HepG2 (cell line): ENCODE data around the gene PMAIP1. TPM values are rescaled to one million over a fixed set of nuclear protein-coding genes. Genes with fewer than 3 reads are reported as not detected.

Source experiments
- ATAC-seq: fragments of 200-7000 bp; cut with Tn5 transposase; 3 replicates; pipeline ENCODE4 v1.9.1; 2020; ENCODE audit warnings: mild to moderate bottlenecking, moderate library complexity
- BruUV-seq: library from RNA; stranded (reverse); fragments of 400-500 nt; replicated peaks from 2 replicates; lab custom pipeline; 2021; lab: Mats Ljungman, UMichigan
- CTCF ChIA-PET: fragments of 300-600 bp; formaldehyde crosslinking; extraction: SDS; loops from one replicate; lab custom pipeline; 2021; ENCODE audit warnings: low total read pairs, inconsistent platforms, low intra/inter-chr PET ratio; lab: Yijun Ruan, JAX
- POLR2A ChIA-PET: fragments of 350-600 bp; sonication (Branson Sonifier 250); formaldehyde crosslinking; loops from one replicate; lab custom pipeline; 2020; ENCODE audit warnings: antibody characterized with exemption, inconsistent platforms; lab: Yijun Ruan, JAX
- DNase-seq: peaks from one replicate; pipeline ENCODE4 v3.0.0-alpha.2; 2015; ENCODE audit warnings: low spot score
- FAIRE-seq: peaks from 3 replicates; lab custom pipeline; 2011; peaks lifted over from hg19 to GRCh38; lab: Jason Lieb, UNC
- H2AFZ ChIP-seq: one replicate; pipeline ENCODE4 v1.6.1; 2011; ENCODE audit warnings: low read length, inconsistent platforms
- H3K27ac ChIP-seq: fragments of 300-600 bp; 3 replicates; pipeline ENCODE4 v1.8.0; 2011; ENCODE audit warnings: mixed run types, mild to moderate bottlenecking, mixed read lengths, low read length, inconsistent platforms; ENCODE audit not compliant: insufficient read depth; ENCODE audit errors: extremely low read length
- H3K27me3 ChIP-seq, 2 experiments: fragments of 200-600 bp in 1 of 2; 2 replicates in 1 of 2; 3 replicates in 1 of 2; pipeline versions ENCODE4 v1.6.0 to v1.8.0; 2011; ENCODE audit warnings: low read length in 2 of 2, mild to moderate bottlenecking in 2 of 2, moderate library complexity in 2 of 2, inconsistent platforms in 1 of 2; ENCODE audit not compliant: insufficient read depth in 2 of 2, control insufficient read depth in 1 of 2
- H3K36me3 ChIP-seq, 2 experiments: fragments of 200-600 bp in 1 of 2; replicated peaks in 1 of 2; 2 replicates in 1 of 2; 3 replicates in 1 of 2; pipeline versions ENCODE4 v1.5.1 to v1.8.0; 2011; ENCODE audit warnings: low read length in 2 of 2, inconsistent platforms in 1 of 2; ENCODE audit not compliant: insufficient read depth in 2 of 2, control insufficient read depth in 1 of 2
- H3K4me1 ChIP-seq: 2 replicates; pipeline ENCODE4 v1.5.1; 2012; ENCODE audit warnings: low read length, inconsistent platforms; ENCODE audit not compliant: insufficient read depth
- H3K4me2 ChIP-seq: 2 replicates; pipeline ENCODE4 v1.6.0; 2011; ENCODE audit warnings: low read depth, low read length, inconsistent platforms
- H3K4me3 ChIP-seq, 3 experiments: fragments of 200-600 bp in 1 of 3; sonication (generic), shearing (Covaris generic) in 1 of 3; replicated peaks in 1 of 3; 2 replicates each; pipeline ENCODE4 v1.5.1; 2011 to 2016; ENCODE audit warnings: low read length in 3 of 3, inconsistent platforms in 2 of 3, low read depth in 2 of 3, mild to moderate bottlenecking in 2 of 3, control low read depth in 1 of 3, mixed read lengths in 1 of 3; ENCODE audit not compliant: insufficient read depth in 1 of 3
- H3K79me2 ChIP-seq: one replicate; pipeline ENCODE4 v1.6.1; 2011; ENCODE audit warnings: low read length, inconsistent platforms; ENCODE audit not compliant: insufficient read depth
- H3K9ac ChIP-seq: 2 replicates; pipeline ENCODE4 v1.6.0; 2011; ENCODE audit warnings: mild to moderate bottlenecking, low read depth, low read length, inconsistent platforms; ENCODE audit not compliant: insufficient read depth
- H3K9me3 ChIP-seq: 2 replicates; pipeline ENCODE4 v1.5.1; 2012; ENCODE audit warnings: mild to moderate bottlenecking, low read length
- H4K20me1 ChIP-seq: 2 replicates; pipeline ENCODE4 v1.6.0; 2011; ENCODE audit warnings: inconsistent platforms, mild to moderate bottlenecking, low read length, moderate library complexity; ENCODE audit not compliant: insufficient read depth
- AKAP8 ChIP-seq: sonication (generic); formaldehyde crosslinking; IDR thresholded peaks from 2 replicates; pipeline ENCODE4 v1.5.1; 2020; ENCODE audit warnings: mild to moderate bottlenecking, missing genetic modification reagents
- BHLHE40 ChIP-seq: IDR thresholded peaks from 2 replicates; pipeline ENCODE4 v1.6.1; 2011; ENCODE audit warnings: low read length, improper control_type of control experiment
- IKZF4 ChIP-seq: sonication (generic); formaldehyde crosslinking; IDR thresholded peaks from 2 replicates; pipeline ENCODE4 v1.5.1; 2020; ENCODE audit warnings: borderline replicate concordance, mild to moderate bottlenecking, low read depth, missing genetic modification reagents; ENCODE audit errors: not compliant biosample characterization
- REXO4 ChIP-seq: sonication (generic); formaldehyde crosslinking; IDR thresholded peaks from 2 replicates; pipeline ENCODE4 v1.8.0; 2022; ENCODE audit warnings: missing genetic modification reagents, mild to moderate bottlenecking, borderline replicate concordance
- RNF2 ChIP-seq: fragments of 450-650 bp; conservative IDR thresholded peaks from 2 replicates; pipeline ENCODE4 v1.6.1; 2016; ENCODE audit warnings: low read depth
- ZNF17 ChIP-seq: sonication (generic); formaldehyde crosslinking; IDR thresholded peaks from 2 replicates; pipeline ENCODE4 v1.5.0; 2020; ENCODE audit warnings: mild to moderate bottlenecking, missing genetic modification reagents
- ZSCAN20 ChIP-seq: sonication (generic); formaldehyde crosslinking; IDR thresholded peaks from 2 replicates; pipeline ENCODE4 v1.4.0; 2020; ENCODE audit warnings: missing genetic modification reagents, mild to moderate bottlenecking, borderline replicate concordance
- WGBS: methylation state at CpG from one replicate; pipeline ENCODE4 v1.1.6; 2017; ENCODE audit warnings: low lambda C conversion rate; 5-methylcytosine and 5-hydroxymethylcytosine counted together
- in situ Hi-C: cut with HindIII; loops from 2 replicates; pipeline ENCODE4 v1.10.0; 2017; ENCODE audit warnings: low pct_unique_long_range_greater_than_20kb; ENCODE audit not compliant: extremely low pct_ligation_motif_present
- intact Hi-C: fragments of 100-400 bp; cut with micrococcal nuclease; formaldehyde crosslinking; loops from one replicate; pipeline ENCODE4 v1.10.0; 2022; ENCODE audit not compliant: unreplicated experiment
- polyA plus RNA-seq, 8 experiments: library from polyadenylated mRNA; depleted of rRNA in 3 of 8; stranded (reverse) in 7 of 8; unstranded in 1 of 8; fragments of >200 nt; fragmentation: Illumina TruSeq in 4 of 8; extraction: Trizol in 4 of 8; gene quantifications; 2 replicates each; pipeline versions ENCODE4 v1.2.1 to v1.2.3, GENCODE V29; 2011 to 2016; ENCODE audit warnings: low read depth in 4 of 8, missing spikeins in 1 of 8, mixed read lengths in 1 of 8; ENCODE audit not compliant: insufficient read depth in 1 of 8
- total RNA-seq, 5 experiments: library from RNA; depleted of rRNA; stranded (reverse); fragments of >200 nt; fragmentation: Illumina TruSeq; extraction: Trizol; gene quantifications; 2 replicates each; pipeline ENCODE4 v1.2.3, GENCODE V29; 2016; ENCODE audit warnings: low read depth in 1 of 5
- TF ChIP-seq, protein P1 (sequence below), 2 experiments: fragments of 450-650 bp in 1 of 2; sonication (generic) in 1 of 2; formaldehyde crosslinking in 1 of 2; IDR thresholded peaks; 2 replicates each; pipeline versions ENCODE4 v1.6.1 to v1.8.0; 2016 to 2022; ENCODE audit warnings: antibody characterized with exemption in 1 of 2, mild to moderate bottlenecking in 1 of 2, missing genetic modification reagents in 1 of 2

PMAIP1 gene
- total and polyA plus RNA-seq, 2 of the 13 experiments (the other 11 are each of a cell fraction or from before 2014, with no cell fraction given): 1.5 to 1.7 TPM

DNA sequence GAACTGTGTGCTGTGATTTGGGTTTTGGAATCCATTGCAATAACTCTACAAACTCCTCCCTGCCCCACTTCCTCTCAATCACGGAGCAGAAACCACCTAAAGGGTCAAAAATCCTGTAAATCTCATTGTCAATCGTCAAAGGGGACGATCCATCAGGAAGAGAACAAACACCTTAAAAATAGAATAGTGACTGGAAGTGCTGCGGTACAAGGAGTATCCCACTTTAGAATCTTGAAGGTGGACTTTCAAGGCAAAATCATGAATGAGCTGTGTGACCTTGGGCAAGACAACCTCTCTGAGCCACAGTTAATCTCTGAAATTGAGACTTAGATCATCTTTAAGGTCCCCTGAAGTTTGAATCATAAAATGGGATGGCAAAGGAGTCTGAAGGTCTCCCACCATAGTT lies 5.9 kb downstream of the PMAIP1 start:
- 29% methylated on average over 4 of the region's 4 CpGs for WGBS
- no peak for TF ChIP-seq RNF2
- no peak for TF ChIP-seq ZSCAN20
- no peak for TF ChIP-seq AKAP8 (CRISPR knock-in tag)
- TF ChIP-seq ZNF17 (CRISPR knock-in tag): no peak
- no peak for TF ChIP-seq IKZF4 (CRISPR knock-in tag)
- TF ChIP-seq BHLHE40: no peak
- no peak for TF ChIP-seq REXO4 (CRISPR knock-in tag)
- TF ChIP-seq, protein P1, sequence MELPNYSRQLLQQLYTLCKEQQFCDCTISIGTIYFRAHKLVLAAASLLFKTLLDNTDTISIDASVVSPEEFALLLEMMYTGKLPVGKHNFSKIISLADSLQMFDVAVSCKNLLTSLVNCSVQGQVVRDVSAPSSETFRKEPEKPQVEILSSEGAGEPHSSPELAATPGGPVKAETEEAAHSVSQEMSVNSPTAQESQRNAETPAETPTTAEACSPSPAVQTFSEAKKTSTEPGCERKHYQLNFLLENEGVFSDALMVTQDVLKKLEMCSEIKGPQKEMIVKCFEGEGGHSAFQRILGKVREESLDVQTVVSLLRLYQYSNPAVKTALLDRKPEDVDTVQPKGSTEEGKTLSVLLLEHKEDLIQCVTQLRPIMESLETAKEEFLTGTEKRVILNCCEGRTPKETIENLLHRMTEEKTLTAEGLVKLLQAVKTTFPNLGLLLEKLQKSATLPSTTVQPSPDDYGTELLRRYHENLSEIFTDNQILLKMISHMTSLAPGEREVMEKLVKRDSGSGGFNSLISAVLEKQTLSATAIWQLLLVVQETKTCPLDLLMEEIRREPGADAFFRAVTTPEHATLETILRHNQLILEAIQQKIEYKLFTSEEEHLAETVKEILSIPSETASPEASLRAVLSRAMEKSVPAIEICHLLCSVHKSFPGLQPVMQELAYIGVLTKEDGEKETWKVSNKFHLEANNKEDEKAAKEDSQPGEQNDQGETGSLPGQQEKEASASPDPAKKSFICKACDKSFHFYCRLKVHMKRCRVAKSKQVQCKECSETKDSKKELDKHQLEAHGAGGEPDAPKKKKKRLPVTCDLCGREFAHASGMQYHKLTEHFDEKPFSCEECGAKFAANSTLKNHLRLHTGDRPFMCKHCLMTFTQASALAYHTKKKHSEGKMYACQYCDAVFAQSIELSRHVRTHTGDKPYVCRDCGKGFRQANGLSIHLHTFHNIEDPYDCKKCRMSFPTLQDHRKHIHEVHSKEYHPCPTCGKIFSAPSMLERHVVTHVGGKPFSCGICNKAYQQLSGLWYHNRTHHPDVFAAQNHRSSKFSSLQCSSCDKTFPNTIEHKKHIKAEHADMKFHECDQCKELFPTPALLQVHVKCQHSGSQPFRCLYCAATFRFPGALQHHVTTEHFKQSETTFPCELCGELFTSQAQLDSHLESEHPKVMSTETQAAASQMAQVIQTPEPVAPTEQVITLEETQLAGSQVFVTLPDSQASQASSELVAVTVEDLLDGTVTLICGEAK (IDR thresholded peaks at IDR 0.05): no peak
- TF ChIP-seq, protein P1 (CRISPR knock-in tag; IDR thresholded peaks at IDR 0.05): no peak
- H3K9me3 ChIP-seq: no peaks in the 10 kb centered on the region
- ChIA-PET POLR2A (no interaction called here), CTCF (no interaction called here)
- in situ Hi-C loops (no loop called here), intact Hi-C loops (no loop called here)
- H3K79me2 ChIP-seq: no peaks in the 10 kb centered on the region
- no peak overlapping the region for H2AFZ ChIP-seq
- no TSS peak for BruUV-seq
- no peaks in the 10 kb centered on the region for H3K4me1 ChIP-seq
- no peaks in the 10 kb centered on the region for H3K36me3 ChIP-seq
- DNase-seq (no peak), ATAC-seq (no peak), FAIRE-seq (no peak)
- H3K27ac ChIP-seq: no peak overlapping the region
- H3K9ac ChIP-seq: no peak overlapping the region
- no peak overlapping the region for H3K4me3 ChIP-seq
- H3K4me2 ChIP-seq: no peak overlapping the region
- H4K20me1 ChIP-seq: no peaks in the 10 kb centered on the region
- peaks cover 0 to 6% of the 10 kb centered on the region in 2 experiments; a peak in 1 of 5 replicates for H3K27me3 ChIP-seq
